Brain pericyte (primary cell): ENCODE results near the gene RANGRF.

Source experiments
- DNase-seq: peaks from one replicate; pipeline ENCODE4 v3.0.0-alpha.2; 2012; ENCODE audit warnings: low read depth, low spot score

Gene RANGRF

GRCh38 chr17:8273884-8274444, 14.5 kb upstream of the RANGRF start:
- DNase-seq, result no peak

- no peak for DNase-seq
Observed at GRCh38 chr17:8274816-8275215, 13.7 kb upstream of the RANGRF start.

- no peak for DNase-seq
Observed at GRCh38 chr17:8275421-8276290, 12.8 kb upstream of the RANGRF start.

GRCh38 chr17:8277317-8277716, 11.2 kb upstream of the RANGRF start:
- DNase-seq, result no peak

GRCh38 chr17:8282345-8282744, 6.1 kb upstream of the RANGRF start:
- no peak for DNase-seq

GRCh38 chr17:8283356-8283755, 5.1 kb upstream of the RANGRF start:
- no peak for DNase-seq

- DNase-seq, result no peak
Observed at GRCh38 chr17:8284126-8284525, 4.3 kb upstream of the RANGRF start.

- no peak for DNase-seq
Observed at GRCh38 chr17:8285270-8286181, 2.9 kb upstream of the RANGRF start.

- DNase-seq, result no peak
Observed at GRCh38 chr17:8287651-8288335, 677 bp upstream of the RANGRF start.

- no peak for DNase-seq
Observed at GRCh38 chr17:8289103-8289397, 580 bp downstream of the RANGRF start.

GRCh38 chr17:8290043-8290442, 1.6 kb downstream of the RANGRF start:
- DNase-seq, result no peak

GRCh38 chr17:8292639-8293395, 4.3 kb downstream of the RANGRF start:
- DNase-seq, result no peak

GRCh38 chr17:8294361-8294760, 5.9 kb downstream of the RANGRF start:
- no peak for DNase-seq

- no peak for DNase-seq
Observed at GRCh38 chr17:8294814-8295316, 6.4 kb downstream of the RANGRF start.

- DNase-seq, result no peak
Observed at GRCh38 chr17:8300226-8300625, 11.8 kb downstream of the RANGRF start.

GRCh38 chr17:8300627-8301242, 12.3 kb downstream of the RANGRF start:
- DNase-seq, result no peak

- no peak for DNase-seq
Observed at GRCh38 chr17:8310601-8311123, 22.2 kb downstream of the RANGRF start.

- DNase-seq, result no peak
Observed at GRCh38 chr17:8311131-8311790, 22.8 kb downstream of the RANGRF start.

GRCh38 chr17:8312251-8312650, 23.8 kb downstream of the RANGRF start:
- DNase-seq, result no peak
